ENCODE data around the gene CBLN1. TPM values are rescaled to one million over a fixed set of nuclear protein-coding genes. Genes with fewer than 3 reads are reported as not detected.

CBLN1 gene
- total RNA-seq, 4 donors from 2014 or later, result 0.32 TPM; not detected in 3

GRCh38 chr16:49262501-49262900, 19.1 kb downstream of the CBLN1 start:
- H3K4me3 ChIP-seq, result no peak overlapping the region
- H3K36me3 ChIP-seq, result no peaks in the 10 kb centered on the region
- H3K9me3 ChIP-seq, result no peaks in the 10 kb centered on the region
- 68 to 87% methylated on average over 3 to 5 of the region's 5 CpGs for WGBS, 2 donors (ENCODE audit: low coverage in 1 of 2)
- H3K27ac ChIP-seq, result no peak overlapping the region
- no peak for DNase-seq
- no peaks in the 10 kb centered on the region for H3K4me1 ChIP-seq
- H3K27me3 ChIP-seq, result no peaks in the 10 kb centered on the region
- TF ChIP-seq POLR2A (IDR thresholded peaks at IDR 0.05) (no peak), EP300 (IDR thresholded peaks at IDR 0.05; ENCODE audit: low read depth) (no peak), CTCF (IDR thresholded peaks at IDR 0.05) (no peak), POLR2AphosphoS5 (IDR thresholded peaks at IDR 0.05) (no peak)
- in situ Hi-C loops (cut with MboI; ENCODE audit: low pct_ligation_motif_present in 1 of 4, low pct_unique_long_range_greater_than_20kb in 1 of 4, low sequenced_read_pairs in 3 of 4) (no loop called here), intact Hi-C loops (cut with DNase I; ENCODE audit: low total_unique reads) (no loop called here)

- DNase-seq, result no peak
- TF ChIP-seq EP300 (IDR thresholded peaks at IDR 0.05; ENCODE audit: low read depth), result no peak
- H3K36me3 ChIP-seq, result no peaks in the 10 kb centered on the region
- no peak overlapping the region for H3K27ac ChIP-seq
- in situ Hi-C loops (cut with MboI; ENCODE audit: low pct_ligation_motif_present in 1 of 4, low pct_unique_long_range_greater_than_20kb in 1 of 4, low sequenced_read_pairs in 3 of 4) (no loop called here), intact Hi-C loops (cut with DNase I; ENCODE audit: low total_unique reads) (no loop called here)
- no peaks in the 10 kb centered on the region for H3K27me3 ChIP-seq
- H3K9me3 ChIP-seq, result no peaks in the 10 kb centered on the region
- H3K4me3 ChIP-seq, result no peak overlapping the region
- H3K4me1 ChIP-seq, result no peaks in the 10 kb centered on the region
Measured at GRCh38 chr16:49261930-49262329, 19.7 kb downstream of the CBLN1 start.

- WGBS, 2 donors (ENCODE audit: low coverage in 1 of 2), result 53% methylated on average over 8 of the region's 8 CpGs; no CpG with 5 or more reads in 1 of the 2 donors
- DNase-seq, result no peak
- Histone ChIP-seq H3K4me1 (no peaks in the 10 kb centered on the region), H3K27ac (no peak overlapping the region), H3K4me3 (no peak overlapping the region), H3K27me3 (no peaks in the 10 kb centered on the region), H3K9me3 (no peaks in the 10 kb centered on the region), H3K36me3 (no peaks in the 10 kb centered on the region)
- in situ Hi-C loops (cut with MboI; ENCODE audit: low pct_ligation_motif_present in 1 of 4, low pct_unique_long_range_greater_than_20kb in 1 of 4, low sequenced_read_pairs in 3 of 4), result no loop called here
- no peak for TF ChIP-seq POLR2A (IDR thresholded peaks at IDR 0.05)
- no peak for TF ChIP-seq CTCF (IDR thresholded peaks at IDR 0.05)
- TF ChIP-seq POLR2AphosphoS5 (IDR thresholded peaks at IDR 0.05), result no peak
- no peak for TF ChIP-seq EP300 (IDR thresholded peaks at IDR 0.05; ENCODE audit: low read depth)
- intact Hi-C loops (cut with DNase I; ENCODE audit: low total_unique reads), result no loop called here
Measured at GRCh38 chr16:49260956-49261530, 20.6 kb downstream of the CBLN1 start.

DNA sequence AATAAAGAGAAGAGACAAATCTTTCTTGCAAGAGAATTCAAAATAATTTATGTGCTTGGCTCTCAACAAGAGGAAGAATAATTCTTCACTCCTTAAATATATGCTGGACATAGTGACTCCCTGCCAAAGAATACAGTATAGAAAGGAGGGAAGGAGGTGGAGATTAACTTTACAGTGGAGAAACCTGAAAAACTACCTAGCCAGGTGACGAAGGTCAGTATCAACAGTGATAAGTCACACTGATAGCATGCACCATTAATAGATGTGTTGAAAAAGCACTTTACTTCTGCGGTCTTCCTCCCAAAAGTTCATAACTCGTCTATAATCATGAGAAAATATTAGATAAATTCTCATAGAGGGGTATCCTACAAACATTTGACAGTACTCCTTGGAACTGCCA, 21.4 kb downstream of the CBLN1 start:
- no peak for TF ChIP-seq EP300 (IDR thresholded peaks at IDR 0.05; ENCODE audit: low read depth)
- no peak for TF ChIP-seq POLR2AphosphoS5 (IDR thresholded peaks at IDR 0.05)
- no peak for TF ChIP-seq CTCF (IDR thresholded peaks at IDR 0.05)
- no peak for TF ChIP-seq POLR2A (IDR thresholded peaks at IDR 0.05)
- no peaks in the 10 kb centered on the region for H3K4me1 ChIP-seq

DNA sequence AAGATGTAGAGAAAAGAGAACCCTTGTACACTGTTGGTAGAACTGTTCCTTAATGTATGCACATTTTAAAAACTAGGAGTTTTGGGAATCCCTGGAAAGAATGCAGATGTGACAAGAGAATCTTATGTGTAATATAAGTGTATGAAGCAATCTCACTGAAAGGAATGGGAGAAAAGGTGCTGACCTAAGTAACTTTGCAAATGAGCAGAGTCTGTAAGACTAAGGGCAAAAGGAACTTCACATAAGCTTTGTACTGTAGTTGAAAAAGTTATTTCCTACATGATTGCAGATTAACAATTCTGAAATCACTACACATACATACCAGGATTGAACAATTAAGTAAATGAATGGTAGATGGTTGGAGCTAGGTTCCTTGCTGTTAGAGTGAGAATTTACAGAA, 22.3 kb downstream of the CBLN1 start:
- no peak for DNase-seq
- Histone ChIP-seq H3K27me3 (no peaks in the 10 kb centered on the region), H3K27ac (no peak overlapping the region), H3K4me1 (no peaks in the 10 kb centered on the region), H3K36me3 (no peaks in the 10 kb centered on the region), H3K9me3 (no peaks in the 10 kb centered on the region), H3K4me3 (no peak overlapping the region)
- intact Hi-C loops (cut with DNase I; ENCODE audit: low total_unique reads), result no loop called here
- no peak for TF ChIP-seq CTCF (IDR thresholded peaks at IDR 0.05)
- no peak for TF ChIP-seq POLR2AphosphoS5 (IDR thresholded peaks at IDR 0.05)
- no peak for TF ChIP-seq POLR2A (IDR thresholded peaks at IDR 0.05)
- TF ChIP-seq EP300 (IDR thresholded peaks at IDR 0.05; ENCODE audit: low read depth), result no peak
- in situ Hi-C loops (cut with MboI; ENCODE audit: low pct_ligation_motif_present in 1 of 4, low pct_unique_long_range_greater_than_20kb in 1 of 4, low sequenced_read_pairs in 3 of 4), result no loop called here

More for the DNA sequence above, 21.4 kb downstream of the CBLN1 start:
- no peak overlapping the region for H3K4me3 ChIP-seq
- in situ Hi-C loops (cut with MboI; ENCODE audit: low pct_ligation_motif_present in 1 of 4, low pct_unique_long_range_greater_than_20kb in 1 of 4, low sequenced_read_pairs in 3 of 4) (no loop called here), intact Hi-C loops (cut with DNase I; ENCODE audit: low total_unique reads) (no loop called here)
- WGBS, 2 donors (ENCODE audit: low coverage in 1 of 2), result 47 to 71% methylated on average over 3 of the region's 3 CpGs
- H3K36me3 ChIP-seq, result no peaks in the 10 kb centered on the region
- H3K27ac ChIP-seq, result no peak overlapping the region
- no peaks in the 10 kb centered on the region for H3K27me3 ChIP-seq
- H3K9me3 ChIP-seq, result no peaks in the 10 kb centered on the region
- DNase-seq, result no peak

All from transverse colon (tissue), 4 donors.